Hepatocyte (in vitro differentiated cells): ENCODE results near the gene NDUFAF8.

Source experiments
- EZH2 ChIP-seq: fragments of 200-600 bp; sonication (generic); IDR thresholded peaks from 2 replicates; pipeline ENCODE4 v1.6.1; 2016; ENCODE audit warnings: antibody characterized with exemption, mild to moderate bottlenecking, borderline replicate concordance
- EZH2phosphoT487 ChIP-seq: fragments of 200-600 bp; sonication (generic); IDR thresholded peaks from one replicate; pipeline ENCODE4 v1.6.1; 2018; ENCODE audit warnings: antibody characterized with exemption, mild to moderate bottlenecking, low read depth, moderate library complexity; ENCODE audit not compliant: unreplicated experiment, severe bottlenecking
- TF ChIP-seq, protein P1 (sequence below): fragments of 200-600 bp; sonication (generic); IDR thresholded peaks from 2 replicates; pipeline ENCODE4 v1.5.1; 2016; ENCODE audit warnings: antibody characterized with exemption, mild to moderate bottlenecking; ENCODE audit not compliant: poor library complexity

DNA sequence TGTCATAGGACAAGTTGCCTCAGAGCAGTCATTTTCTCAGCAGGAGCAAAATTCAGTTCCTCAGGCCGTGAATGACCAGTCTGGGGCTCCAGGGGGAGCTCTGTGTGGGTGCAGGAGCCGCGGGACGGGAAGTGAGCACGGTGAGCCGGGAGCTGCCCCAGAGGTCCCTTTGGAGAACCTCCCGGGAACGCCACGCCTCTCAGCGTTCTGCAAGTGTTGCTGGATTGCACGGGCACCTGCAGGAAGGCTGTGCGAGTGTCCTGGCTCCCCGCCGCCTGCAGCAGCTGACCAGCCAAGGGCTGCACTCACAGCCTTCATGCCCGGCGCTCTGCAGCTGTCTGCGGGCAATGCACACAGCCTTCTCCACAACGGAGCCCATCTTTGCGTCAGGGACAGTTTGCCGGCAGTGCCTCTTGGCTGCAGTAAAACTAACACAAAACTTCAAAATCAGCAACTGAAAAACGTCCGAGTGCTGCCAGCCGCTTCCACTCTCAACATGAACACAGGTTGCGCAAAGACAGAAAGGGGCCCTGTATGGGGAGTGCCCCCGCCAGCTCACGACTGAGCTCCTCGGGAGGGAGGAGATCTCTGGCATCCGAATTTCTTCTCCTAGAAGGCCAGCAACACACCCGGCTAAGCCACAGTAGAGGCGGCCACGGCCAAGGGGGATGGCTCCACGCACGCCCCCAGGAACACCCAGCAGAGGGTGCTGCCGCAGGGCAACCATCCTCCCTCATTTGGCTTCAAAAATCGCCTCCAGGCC is 16.0 kb downstream of the NDUFAF8 start:
- no peak for TF ChIP-seq EZH2phosphoT487
- TF ChIP-seq, protein P1, sequence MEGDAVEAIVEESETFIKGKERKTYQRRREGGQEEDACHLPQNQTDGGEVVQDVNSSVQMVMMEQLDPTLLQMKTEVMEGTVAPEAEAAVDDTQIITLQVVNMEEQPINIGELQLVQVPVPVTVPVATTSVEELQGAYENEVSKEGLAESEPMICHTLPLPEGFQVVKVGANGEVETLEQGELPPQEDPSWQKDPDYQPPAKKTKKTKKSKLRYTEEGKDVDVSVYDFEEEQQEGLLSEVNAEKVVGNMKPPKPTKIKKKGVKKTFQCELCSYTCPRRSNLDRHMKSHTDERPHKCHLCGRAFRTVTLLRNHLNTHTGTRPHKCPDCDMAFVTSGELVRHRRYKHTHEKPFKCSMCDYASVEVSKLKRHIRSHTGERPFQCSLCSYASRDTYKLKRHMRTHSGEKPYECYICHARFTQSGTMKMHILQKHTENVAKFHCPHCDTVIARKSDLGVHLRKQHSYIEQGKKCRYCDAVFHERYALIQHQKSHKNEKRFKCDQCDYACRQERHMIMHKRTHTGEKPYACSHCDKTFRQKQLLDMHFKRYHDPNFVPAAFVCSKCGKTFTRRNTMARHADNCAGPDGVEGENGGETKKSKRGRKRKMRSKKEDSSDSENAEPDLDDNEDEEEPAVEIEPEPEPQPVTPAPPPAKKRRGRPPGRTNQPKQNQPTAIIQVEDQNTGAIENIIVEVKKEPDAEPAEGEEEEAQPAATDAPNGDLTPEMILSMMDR = peak; percentile 57
- TF ChIP-seq EZH2 = no peak
